ENCODE results near the gene WDFY4. TPM values are rescaled to one million over a fixed set of nuclear protein-coding genes. Genes with fewer than 3 reads are reported as not detected.
A peak's percentile ranks its signal among the peaks of the same experiment; 100 is the strongest.

WDFY4 gene
- total and polyA plus RNA-seq, 2 of the 13 experiments (the other 11 are each of a cell fraction or from before 2014, with no cell fraction given) = not detected

GRCh38 chr10:48821111-48821510, 136.4 kb downstream of the WDFY4 start:
- POLR2A ChIA-PET = no interaction called here
- H3K9me3 ChIP-seq (ENCODE audit: low read length) = no peaks in the 10 kb centered on the region
- CTCF ChIA-PET (ENCODE audit: low intra/inter-chr PET ratio, low total read pairs) = no interaction called here
- no TSS peak for BruUV-seq (replicated peaks)
- no peaks in the 10 kb centered on the region for H3K36me3 ChIP-seq (replicated peaks in 1 of 2; ENCODE audit: control insufficient read depth in 1 of 2, insufficient read depth in 2 of 2, low read length in 2 of 2)
- H3K4me1 ChIP-seq (ENCODE audit: insufficient read depth, low read length) = no peaks in the 10 kb centered on the region
- in situ Hi-C loops (cut with HindIII; ENCODE audit: extremely low pct_ligation_motif_present, low pct_unique_long_range_greater_than_20kb) (no loop called here), intact Hi-C loops (cut with micrococcal nuclease; ENCODE audit: unreplicated experiment) (loop anchor here (10.0 kb wide), 1 partner anchor 76 kb away; no protein-coding TSS in a partner anchor)
- peaks cover 4 to 18% of the 10 kb centered on the region in 2 experiments; a peak in 4 of 5 replicates for H3K27me3 ChIP-seq (ENCODE audit: control insufficient read depth in 1 of 2, insufficient read depth in 2 of 2, low read length in 2 of 2)
- no peak overlapping the region for H3K27ac ChIP-seq (ENCODE audit: extremely low read length, insufficient read depth, low read length)
- DNase-seq (ENCODE audit: low spot score) = no peak
- H3K4me3 ChIP-seq (replicated peaks in 1 of 3; ENCODE audit: insufficient read depth in 1 of 3, low read depth in 2 of 3, low read length in 3 of 3) = no peak overlapping the region
- peak; percentile 50; the same call in 2 of the 3 replicates for ATAC-seq
- H4K20me1 ChIP-seq (ENCODE audit: insufficient read depth, low read length) = no peaks in the 10 kb centered on the region
- H2AFZ ChIP-seq (ENCODE audit: low read length) = no peak overlapping the region
- WGBS (ENCODE audit: low lambda C conversion rate) = 0% methylated on average over 3 of the region's 4 CpGs
- H3K9ac ChIP-seq (ENCODE audit: insufficient read depth, low read depth, low read length) = no peak overlapping the region
- H3K79me2 ChIP-seq (ENCODE audit: insufficient read depth, low read length) = no peaks in the 10 kb centered on the region
- H3K4me2 ChIP-seq (ENCODE audit: low read depth, low read length) = no peak overlapping the region
- FAIRE-seq = no peak
- peak; percentile 34 for TF ChIP-seq CTCF (CRISPR knock-in tag; IDR thresholded peaks at IDR 0.05)
- TF ChIP-seq SMARCE1 (IDR thresholded peaks at IDR 0.05; ENCODE audit: borderline replicate concordance) = no peak
- no peak for TF ChIP-seq ZNF501 (CRISPR knock-in tag; IDR thresholded peaks at IDR 0.05)
- TF ChIP-seq STAG1 (CRISPR knock-in tag; IDR thresholded peaks at IDR 0.05) = peak; percentile 42
- TF ChIP-seq PAF1 (CRISPR knock-in tag; IDR thresholded peaks at IDR 0.05) = no peak
- TF ChIP-seq ZNF570 (CRISPR knock-in tag; IDR thresholded peaks at IDR 0.05; ENCODE audit: borderline replicate concordance) = no peak
- no peak for TF ChIP-seq ATRX (CRISPR knock-in tag; IDR thresholded peaks at IDR 0.05; ENCODE audit: borderline replicate concordance)
- TF ChIP-seq ZNF850 (CRISPR knock-in tag; conservative IDR thresholded peaks at IDR 0.05) = no peak
- no peak for TF ChIP-seq ZNF362 (CRISPR knock-in tag; IDR thresholded peaks at IDR 0.05; ENCODE audit: borderline replicate concordance)
- TF ChIP-seq LBX2 (CRISPR knock-in tag; IDR thresholded peaks at IDR 0.05; ENCODE audit: borderline replicate concordance) = no peak
- TF ChIP-seq FOXO1 (CRISPR knock-in tag; IDR thresholded peaks at IDR 0.05) = no peak
- no peak for TF ChIP-seq TCF12 (IDR thresholded peaks at IDR 0.05)
- TF ChIP-seq TCF12 (CRISPR knock-in tag; IDR thresholded peaks at IDR 0.05) = no peak
- TF ChIP-seq ZNF30 (CRISPR knock-in tag; IDR thresholded peaks at IDR 0.05) = no peak
- no peak for TF ChIP-seq HNF1A (IDR thresholded peaks at IDR 0.05; ENCODE audit: low read depth)
- no peak for TF ChIP-seq HNF1A (CRISPR knock-in tag; IDR thresholded peaks at IDR 0.05; ENCODE audit: borderline replicate concordance)
- no peak for TF ChIP-seq ZNF775 (CRISPR knock-in tag; IDR thresholded peaks at IDR 0.05; ENCODE audit: borderline replicate concordance)
- no peak for TF ChIP-seq BRCA1 (CRISPR knock-in tag; IDR thresholded peaks at IDR 0.05)

Data from HepG2 (cell line).